Suprapubic skin (tissue), 4 donors: ENCODE data around the gene JDP2. TPM values are rescaled to one million over a fixed set of nuclear protein-coding genes. Genes with fewer than 3 reads are reported as not detected.
A peak's percentile ranks its signal among the peaks of the same experiment; 100 is the strongest.

Experiments
- DNase-seq, 2 donors: peaks; one replicate each; pipeline ENCODE4 v3.0.0-alpha.2; 2019; ENCODE audit warnings: low spot score in 2 of 2
- H3K27ac ChIP-seq: fragments of 200-600 bp; sonication (generic); one replicate; pipeline ENCODE4 v1.5.1; 2019
- H3K27me3 ChIP-seq: fragments of 200-600 bp; sonication (generic); one replicate; pipeline ENCODE4 v1.5.1; 2019
- H3K36me3 ChIP-seq: fragments of 200-600 bp; sonication (generic); one replicate; pipeline ENCODE4 v1.5.1; 2019
- H3K4me1 ChIP-seq: fragments of 200-600 bp; sonication (generic); one replicate; pipeline ENCODE4 v1.5.1; 2019
- H3K4me3 ChIP-seq: fragments of 200-600 bp; sonication (generic); one replicate; pipeline ENCODE4 v1.5.1; 2019; ENCODE audit warnings: mild to moderate bottlenecking
- H3K9me3 ChIP-seq: fragments of 200-600 bp; sonication (generic); one replicate; pipeline ENCODE4 v1.5.1; 2019
- EP300 ChIP-seq: sonication (generic); formaldehyde crosslinking; IDR thresholded peaks from one replicate; pipeline ENCODE4 v1.6.1; 2017; ENCODE audit warnings: antibody characterized with exemption
- POLR2A ChIP-seq, 2 donors: fragments of 450-650 bp; IDR thresholded peaks; one replicate each; pipeline ENCODE4 v1.6.1; 2017; ENCODE audit warnings: antibody characterized with exemption in 2 of 2, mild to moderate bottlenecking in 2 of 2, moderate library complexity in 2 of 2
- POLR2AphosphoS5 ChIP-seq, 3 donors: sonication (generic); formaldehyde crosslinking; IDR thresholded peaks; one replicate each; pipeline ENCODE4 v1.6.1; 2017; ENCODE audit warnings: antibody characterized with exemption in 3 of 3
- WGBS: methylation state at CpG from one replicate; pipeline ENCODE4 v1.1.5; 2018; 5-methylcytosine and 5-hydroxymethylcytosine counted together
- total RNA-seq, 4 donors: library from RNA; depleted of rRNA; stranded (reverse); fragments of >200 nt; gene quantifications; one replicate each; pipeline ENCODE4 v1.1.0, GENCODE V29; 2016
- TF ChIP-seq, protein P1 (sequence below), 2 donors: fragments of 200-600 bp in 1 of 2; fragments of 450-650 bp in 1 of 2; sonication (generic) in 1 of 2; IDR thresholded peaks; one replicate each; pipeline ENCODE4 v1.5.1; 2016 to 2019; ENCODE audit warnings: antibody characterized with exemption in 2 of 2, mild to moderate bottlenecking in 1 of 2, moderate library complexity in 1 of 2

Gene JDP2
- total RNA-seq, 4 donors from 2014 or later, result 36.0 to 72.7 (median 50.4) TPM

- WGBS, result 93% methylated on average over 11 of the region's 11 CpGs
- H3K4me3 ChIP-seq, result no peak overlapping the region
- no peaks in the 10 kb centered on the region for H3K4me1 ChIP-seq
- no peak for TF ChIP-seq EP300
- TF ChIP-seq, protein P1, sequence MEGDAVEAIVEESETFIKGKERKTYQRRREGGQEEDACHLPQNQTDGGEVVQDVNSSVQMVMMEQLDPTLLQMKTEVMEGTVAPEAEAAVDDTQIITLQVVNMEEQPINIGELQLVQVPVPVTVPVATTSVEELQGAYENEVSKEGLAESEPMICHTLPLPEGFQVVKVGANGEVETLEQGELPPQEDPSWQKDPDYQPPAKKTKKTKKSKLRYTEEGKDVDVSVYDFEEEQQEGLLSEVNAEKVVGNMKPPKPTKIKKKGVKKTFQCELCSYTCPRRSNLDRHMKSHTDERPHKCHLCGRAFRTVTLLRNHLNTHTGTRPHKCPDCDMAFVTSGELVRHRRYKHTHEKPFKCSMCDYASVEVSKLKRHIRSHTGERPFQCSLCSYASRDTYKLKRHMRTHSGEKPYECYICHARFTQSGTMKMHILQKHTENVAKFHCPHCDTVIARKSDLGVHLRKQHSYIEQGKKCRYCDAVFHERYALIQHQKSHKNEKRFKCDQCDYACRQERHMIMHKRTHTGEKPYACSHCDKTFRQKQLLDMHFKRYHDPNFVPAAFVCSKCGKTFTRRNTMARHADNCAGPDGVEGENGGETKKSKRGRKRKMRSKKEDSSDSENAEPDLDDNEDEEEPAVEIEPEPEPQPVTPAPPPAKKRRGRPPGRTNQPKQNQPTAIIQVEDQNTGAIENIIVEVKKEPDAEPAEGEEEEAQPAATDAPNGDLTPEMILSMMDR (IDR thresholded peaks at IDR 0.05), result no peak
- no peak for TF ChIP-seq POLR2A (IDR thresholded peaks at IDR 0.05)
- TF ChIP-seq POLR2AphosphoS5 (IDR thresholded peaks at IDR 0.05), result no peak
- no peaks in the 10 kb centered on the region for H3K36me3 ChIP-seq
- H3K9me3 ChIP-seq, result no peaks in the 10 kb centered on the region
- H3K27ac ChIP-seq, result no peak overlapping the region
- H3K27me3 ChIP-seq, result no peaks in the 10 kb centered on the region
- no peak for DNase-seq
Measured at GRCh38 chr14:75497701-75498100, 69.9 kb downstream of the JDP2 start.

DNA sequence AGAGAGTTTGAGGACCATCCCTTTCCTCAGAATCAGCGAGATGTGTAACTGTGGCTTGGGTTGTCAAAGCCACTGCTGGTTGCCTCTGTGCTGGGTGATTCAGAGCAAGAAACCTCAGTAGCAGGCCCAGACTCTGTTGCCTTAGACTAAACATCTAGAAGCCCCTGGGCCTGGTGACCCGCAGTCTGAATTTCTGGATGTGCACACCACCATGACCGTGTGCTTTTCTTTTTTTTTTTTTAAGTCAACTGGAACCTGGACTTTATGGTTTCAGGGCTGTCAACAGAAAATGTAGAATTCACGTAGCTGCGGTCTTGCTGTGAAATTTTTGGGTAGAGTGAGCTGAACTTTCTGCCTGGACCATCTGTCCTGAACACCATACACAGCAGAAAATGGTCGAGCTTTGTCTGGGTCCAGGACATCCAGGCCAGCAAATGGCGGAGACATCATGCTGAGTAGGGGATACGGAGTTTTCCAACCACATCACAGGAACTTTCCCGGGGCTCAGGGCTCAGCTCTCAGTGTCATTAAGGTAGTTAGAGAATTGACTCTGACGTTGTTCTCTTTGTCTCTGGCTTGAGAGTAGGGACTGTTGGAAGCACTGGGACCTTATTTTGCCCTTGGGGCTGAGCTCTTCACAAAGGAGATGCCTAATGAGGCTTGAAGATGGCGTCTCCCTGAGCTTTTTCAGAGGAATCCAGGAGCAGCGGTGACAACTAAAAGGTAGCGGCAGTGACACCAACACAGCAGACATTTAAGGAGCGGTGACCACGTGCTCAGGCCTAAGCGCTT, 71.5 kb downstream of the JDP2 start:
- no peak overlapping the region for H3K27ac ChIP-seq
- H3K9me3 ChIP-seq, result no peaks in the 10 kb centered on the region
- no peaks in the 10 kb centered on the region for H3K4me1 ChIP-seq
- no peak for DNase-seq
- no peaks in the 10 kb centered on the region for H3K27me3 ChIP-seq
- H3K36me3 ChIP-seq, result no peaks in the 10 kb centered on the region
- H3K4me3 ChIP-seq, result no peak overlapping the region
- TF ChIP-seq EP300, result no peak
- TF ChIP-seq, protein P1 (IDR thresholded peaks at IDR 0.05), result no peak
- no peak for TF ChIP-seq POLR2A (IDR thresholded peaks at IDR 0.05)
- no peak for TF ChIP-seq POLR2AphosphoS5 (IDR thresholded peaks at IDR 0.05)
- 86% methylated on average over 15 of the region's 16 CpGs for WGBS

GRCh38 chr14:75501080-75501479, 73.3 kb downstream of the JDP2 start:
- TF ChIP-seq, protein P1 (IDR thresholded peaks at IDR 0.05), result no peak
- TF ChIP-seq POLR2AphosphoS5 (IDR thresholded peaks at IDR 0.05) (no peak), EP300 (no peak), POLR2A (IDR thresholded peaks at IDR 0.05) (no peak)
- Histone ChIP-seq H3K9me3 (no peaks in the 10 kb centered on the region), H3K4me3 (no peak overlapping the region), H3K4me1 (no peaks in the 10 kb centered on the region), H3K27ac (no peak overlapping the region), H3K27me3 (no peaks in the 10 kb centered on the region), H3K36me3 (no peaks in the 10 kb centered on the region)
- DNase-seq, result peak in 1 of 2 donors; percentile 31
- 94% methylated on average over 3 of the region's 3 CpGs for WGBS

- Histone ChIP-seq H3K4me3 (no peak overlapping the region), H3K4me1 (no peaks in the 10 kb centered on the region), H3K36me3 (no peaks in the 10 kb centered on the region), H3K27ac (no peak overlapping the region), H3K27me3 (no peaks in the 10 kb centered on the region), H3K9me3 (no peaks in the 10 kb centered on the region)
- TF ChIP-seq POLR2A (IDR thresholded peaks at IDR 0.05), result no peak
- TF ChIP-seq EP300, result no peak
- TF ChIP-seq, protein P1 (IDR thresholded peaks at IDR 0.05), result no peak
- TF ChIP-seq POLR2AphosphoS5 (IDR thresholded peaks at IDR 0.05), result no peak
- WGBS, result 94% methylated on average over 1 of the region's 1 CpG
- DNase-seq, result no peak
Measured at GRCh38 chr14:75504411-75504810, 76.6 kb downstream of the JDP2 start.

- TF ChIP-seq POLR2A (IDR thresholded peaks at IDR 0.05) (no peak), EP300 (no peak), POLR2AphosphoS5 (IDR thresholded peaks at IDR 0.05) (no peak)
- TF ChIP-seq, protein P1 (IDR thresholded peaks at IDR 0.05), result no peak
- no peak overlapping the region for H3K4me3 ChIP-seq
- no peaks in the 10 kb centered on the region for H3K27me3 ChIP-seq
- H3K4me1 ChIP-seq, result no peaks in the 10 kb centered on the region
- no peak overlapping the region for H3K27ac ChIP-seq
- DNase-seq, result no peak
- no peaks in the 10 kb centered on the region for H3K9me3 ChIP-seq
- 92% methylated on average over 1 of the region's 1 CpG for WGBS
- no peaks in the 10 kb centered on the region for H3K36me3 ChIP-seq
Measured at GRCh38 chr14:75506930-75507329, 79.1 kb downstream of the JDP2 start.
